HG03066 (cell line): ENCODE results near the gene SYT15.
"Not testable (repeated sequence)": the region's sequence is repeated elsewhere in the genome, so short reads cannot be mapped to it uniquely, and the experiment has no call there.

Source experiments
- ATAC-seq: cut with Tn5 transposase; IDR thresholded peaks from one replicate; pipeline ENCODE4 v1.9.1; 2021; ENCODE audit warnings: low read depth; ENCODE audit not compliant: unreplicated experiment

Gene SYT15

DNA sequence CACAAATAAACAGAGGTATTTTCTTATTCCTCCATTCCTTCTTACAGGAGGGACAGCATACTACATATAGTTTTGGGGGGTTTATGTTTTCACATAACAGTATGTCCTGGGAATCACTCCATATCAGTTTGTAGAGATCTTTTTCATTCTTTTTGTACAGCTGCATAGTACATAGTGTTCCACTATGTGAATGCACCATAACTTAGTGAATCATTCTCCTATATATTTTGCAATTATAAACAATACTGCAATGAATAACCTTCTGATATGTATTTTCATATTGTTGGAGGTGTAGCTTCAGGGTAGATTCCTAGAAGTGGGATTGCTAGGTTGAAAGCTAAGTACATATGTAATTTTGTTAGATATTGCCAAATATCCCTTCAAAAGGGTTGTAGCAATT, 61.1 kb downstream of the SYT15 start:
- not testable (repeated sequence) for ATAC-seq
